WI38 (cell line): ENCODE measurements around the gene MBD3L2.
"Not testable (repeated sequence)": the region's sequence is repeated elsewhere in the genome, so short reads cannot be mapped to it uniquely, and the experiment has no call there.

ENCODE experiments used
- H3K4me3 ChIP-seq: 2 replicates; pipeline ENCODE4 v1.5.1; 2011; ENCODE audit warnings: low read depth, mild to moderate bottlenecking, control low read depth, low read length
- CTCF ChIP-seq: IDR thresholded peaks from 2 replicates; pipeline ENCODE4 v1.5.1; 2012; ENCODE audit warnings: low read depth, mild to moderate bottlenecking, control low read depth, low read length

Gene MBD3L2

GRCh38 chr19:7010722-7011593 lies 38.2 kb upstream of the MBD3L2 start:
- no peak for TF ChIP-seq CTCF
- H3K4me3 ChIP-seq = no peak overlapping the region

- H3K4me3 ChIP-seq = no peak overlapping the region
- TF ChIP-seq CTCF = no peak
These were observed 35.4 kb upstream of the MBD3L2 start for GRCh38 chr19:7013678-7014077.

GRCh38 chr19:7018828-7019227 lies 30.3 kb upstream of the MBD3L2 start:
- H3K4me3 ChIP-seq = no peak overlapping the region
- TF ChIP-seq CTCF = no peak

- not testable (repeated sequence) for H3K4me3 ChIP-seq
These were observed 27.8 kb upstream of the MBD3L2 start, which contains the start of gene MBD3L2B for GRCh38 chr19:7021331-7021730. TSS of gene MBD3L2B (minus strand) at chr19:7021431. CDS start at chr19:7021397, 34 bp downstream.

GRCh38 chr19:7028790-7029189 lies 20.3 kb upstream of the MBD3L2 start:
- not testable (repeated sequence) for H3K4me3 ChIP-seq

- not testable (repeated sequence) for H3K4me3 ChIP-seq
These were observed 18.8 kb upstream of the MBD3L2 start, which contains the start of gene MBD3L5 for GRCh38 chr19:7030278-7030677. TSS of gene MBD3L5 (plus strand) at chr19:7030578. CDS start at chr19:7030612, 34 bp downstream.

- not testable (repeated sequence) for H3K4me3 ChIP-seq
These were observed 9.0 kb upstream of the MBD3L2 start, which contains the start of gene MBD3L4 for GRCh38 chr19:7040079-7040478. TSS of gene MBD3L4 (minus strand) at chr19:7040179. CDS start at chr19:7040144, 35 bp downstream.

GRCh38 chr19:7041563-7041962 lies 7.6 kb upstream of the MBD3L2 start:
- H3K4me3 ChIP-seq = not testable (repeated sequence)

GRCh38 chr19:7051421-7051820 lies 2.3 kb downstream of the MBD3L2 start:
- H3K4me3 ChIP-seq = not testable (repeated sequence)

GRCh38 chr19:7052896-7053295 lies 3.8 kb downstream of the MBD3L2 start:
- H3K4me3 ChIP-seq = not testable (repeated sequence)

- not testable (repeated sequence) for H3K4me3 ChIP-seq
These were observed 5.7 kb downstream of the MBD3L2 start for GRCh38 chr19:7054635-7055368.

- H3K4me3 ChIP-seq = not testable (repeated sequence)
These were observed 6.6 kb downstream of the MBD3L2 start for GRCh38 chr19:7055679-7056078.

GRCh38 chr19:7056371-7056770 lies 7.2 kb downstream of the MBD3L2 start:
- not testable (repeated sequence) for H3K4me3 ChIP-seq

GRCh38 chr19:7058576-7058975 lies 9.5 kb downstream of the MBD3L2 start, which contains the start of gene MBD3L3:
TSS of gene MBD3L3 (minus strand) at chr19:7058676. CDS start at chr19:7058605, 71 bp downstream.
- H3K4me3 ChIP-seq = not testable (repeated sequence)

GRCh38 chr19:7059977-7060376 lies 10.9 kb downstream of the MBD3L2 start:
- H3K4me3 ChIP-seq = not testable (repeated sequence)
